WTC11 (cell line): ENCODE measurements around the gene IRF1. TPM values are rescaled to one million over a fixed set of nuclear protein-coding genes. Genes with fewer than 3 reads are reported as not detected.

Source experiments
- ATAC-seq: fragments of 200-7000 bp; cut with Tn5 transposase; 2 replicates; pipeline ENCODE4 v1.10.0; 2021; ENCODE audit warnings: mild to moderate bottlenecking, moderate library complexity
- CTCF ChIA-PET: fragments of 300-600 bp; sonication (Branson Sonifier 250); formaldehyde crosslinking; loops from one replicate; lab custom pipeline; 2021; ENCODE audit warnings: antibody characterized with exemption; lab: Charles Lee
- POLR2A ChIA-PET: fragments of 350-600 bp; sonication (Branson Sonifier 250); formaldehyde crosslinking; loops from one replicate; lab custom pipeline; 2021; ENCODE audit warnings: antibody characterized with exemption; lab: Charles Lee
- DNase-seq: peaks from one replicate; pipeline ENCODE4 v3.0.0; 2021; ENCODE audit warnings: low spot score
- H3K27ac Mint-ChIP-seq: 2 replicates; pipeline ENCODE4 v1.8.0; 2021; ENCODE audit warnings: mixed read lengths
- H3K27me3 Mint-ChIP-seq: 2 replicates; pipeline ENCODE4 v1.8.0; 2021; ENCODE audit warnings: low read depth, mild to moderate bottlenecking, moderate library complexity, mixed read lengths
- H3K36me3 Mint-ChIP-seq: 2 replicates; pipeline ENCODE4 v1.8.0; 2021; ENCODE audit warnings: mixed read lengths
- H3K4me1 Mint-ChIP-seq: 2 replicates; pipeline ENCODE4 v1.8.0; 2022; ENCODE audit warnings: mixed read lengths
- H3K4me3 Mint-ChIP-seq: 2 replicates; pipeline ENCODE4 v1.8.0; 2021; ENCODE audit warnings: mild to moderate bottlenecking, moderate library complexity, mixed read lengths
- H3K9me3 Mint-ChIP-seq: 2 replicates; pipeline ENCODE4 v1.8.0; 2021; ENCODE audit warnings: mixed read lengths
- FOXK1 ChIP-seq: sonication (generic); formaldehyde crosslinking; IDR thresholded peaks from 2 replicates; pipeline ENCODE4 v1.8.0; 2022; ENCODE audit warnings: mild to moderate bottlenecking, moderate library complexity, missing genetic modification reagents
- FOXP4 ChIP-seq: sonication (generic); formaldehyde crosslinking; IDR thresholded peaks from 2 replicates; pipeline ENCODE4 v1.8.0; 2022; ENCODE audit warnings: mild to moderate bottlenecking, missing genetic modification reagents
- HMGA2 ChIP-seq: fragments of 250-450 bp; sonication (Bioruptor Pico); IDR thresholded peaks from 2 replicates; pipeline ENCODE4 v1.4.0; 2021; ENCODE audit warnings: mild to moderate bottlenecking, moderate library complexity
- IRF2 ChIP-seq: sonication (generic); formaldehyde crosslinking; IDR thresholded peaks from 2 replicates; pipeline ENCODE4 v1.8.0; 2022; ENCODE audit warnings: low read depth, missing genetic modification reagents, borderline replicate concordance
- NFYB ChIP-seq: sonication (generic); formaldehyde crosslinking; conservative IDR thresholded peaks from 2 replicates; pipeline ENCODE4 v1.8.0; 2022; ENCODE audit warnings: low read depth, missing genetic modification reagents
- NR3C1 ChIP-seq: sonication (generic); formaldehyde crosslinking; conservative IDR thresholded peaks from 2 replicates; pipeline ENCODE4 v1.8.1; 2023; ENCODE audit warnings: low read depth, mild to moderate bottlenecking, missing genetic modification reagents
- SOX15 ChIP-seq: fragments of 250-450 bp; sonication (Bioruptor Pico); IDR thresholded peaks from 2 replicates; pipeline ENCODE4 v1.9.0; 2021; ENCODE audit warnings: mild to moderate bottlenecking
- TP53 ChIP-seq: sonication (generic); formaldehyde crosslinking; IDR thresholded peaks from 2 replicates; pipeline ENCODE4 v1.8.1; 2023; ENCODE audit warnings: mild to moderate bottlenecking, missing genetic modification reagents
- USF2 ChIP-seq: sonication (generic); formaldehyde crosslinking; IDR thresholded peaks from 2 replicates; pipeline ENCODE4 v1.8.1; 2023; ENCODE audit warnings: mild to moderate bottlenecking, missing genetic modification reagents, moderate library complexity
- ZNF138 ChIP-seq: sonication (generic); formaldehyde crosslinking; conservative IDR thresholded peaks from 2 replicates; pipeline ENCODE4 v1.8.1; 2022; ENCODE audit warnings: mild to moderate bottlenecking, moderate library complexity, missing genetic modification reagents
- ZNF232 ChIP-seq: sonication (generic); formaldehyde crosslinking; IDR thresholded peaks from 2 replicates; pipeline ENCODE4 v1.8.0; 2022; ENCODE audit warnings: mild to moderate bottlenecking, missing genetic modification reagents
- ZNF423 ChIP-seq: fragments of 250-450 bp; sonication (Bioruptor Pico); IDR thresholded peaks from 2 replicates; pipeline ENCODE4 v2.1.2; 2022; ENCODE audit warnings: mild to moderate bottlenecking, moderate library complexity
- ZNF671 ChIP-seq: fragments of 250-450 bp; sonication (Bioruptor Pico); IDR thresholded peaks from 2 replicates; pipeline ENCODE4 v1.8.0; 2021; ENCODE audit warnings: mild to moderate bottlenecking
- total RNA-seq: library from RNA; stranded (reverse); gene quantifications from 3 replicates; pipeline ENCODE4 v1.2.3, GENCODE V29; 2021
- TF ChIP-seq, protein P1 (sequence below): sonication (generic); formaldehyde crosslinking; IDR thresholded peaks from 2 replicates; pipeline ENCODE4 v1.8.1; 2022; ENCODE audit warnings: missing genetic modification reagents, borderline replicate concordance
- TF ChIP-seq, protein P2 (sequence below): sonication (generic); formaldehyde crosslinking; IDR thresholded peaks from 2 replicates; pipeline ENCODE4 v1.8.1; 2023; ENCODE audit warnings: mild to moderate bottlenecking, missing genetic modification reagents

IRF1 gene
- total RNA-seq, 1 experiment from 2014 or later, result 8.8 TPM

- H3K36me3 Mint-ChIP-seq, result no peaks in the 10 kb centered on the region
Observed at GRCh38 chr5:132458651-132459030, 31.9 kb downstream of the IRF1 start.

DNA sequence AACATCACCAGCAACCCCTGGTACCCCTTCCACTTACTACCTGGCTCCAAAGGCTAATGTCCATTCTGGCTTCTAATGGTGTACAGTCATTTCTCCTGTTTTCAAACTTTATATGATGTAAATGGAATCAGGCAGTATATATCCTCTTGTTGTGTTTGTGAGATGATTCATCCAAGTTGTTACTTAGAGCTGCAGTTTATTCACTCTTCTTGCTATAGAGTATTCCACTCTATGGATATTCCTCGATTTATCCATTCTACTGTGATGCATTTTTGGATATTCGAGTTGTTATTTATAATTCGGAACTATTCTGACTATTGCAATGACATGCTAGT lies 32.4 kb downstream of the IRF1 start:
- H3K27me3 Mint-ChIP-seq, result peaks cover 2% of the 10 kb centered on the region; the same call in 1 of the 2 replicates
- DNase-seq, result no peak
- no peaks in the 10 kb centered on the region for H3K36me3 Mint-ChIP-seq
- no peak overlapping the region for H3K4me3 Mint-ChIP-seq
- no peaks in the 10 kb centered on the region for H3K9me3 Mint-ChIP-seq
- H3K27ac Mint-ChIP-seq, result no peak overlapping the region
- POLR2A ChIA-PET, result interaction anchor here (0.6 kb wide), 1 partner anchor 9 kb away, joined by 3 read pairs; no protein-coding TSS in a partner anchor
- no peak for ATAC-seq
- CTCF ChIA-PET, result interaction anchor here (0.6 to 2.1 kb wide), 3 partner anchors 31 to 220 kb away, joined by 4 to 9 read pairs (median 5); no protein-coding TSS in a partner anchor
- H3K4me1 Mint-ChIP-seq, result peaks cover 26% of the 10 kb centered on the region
- TF ChIP-seq SOX15 (CRISPR knock-in tag) (no peak), FOXK1 (CRISPR knock-in tag) (no peak), NFYB (no peak), USF2 (no peak), TP53 (CRISPR knock-in tag) (no peak), IRF2 (CRISPR knock-in tag) (no peak), ZNF423 (no peak), HMGA2 (CRISPR knock-in tag) (no peak), ZNF232 (CRISPR knock-in tag) (no peak), ZNF671 (no peak), ZNF138 (CRISPR knock-in tag) (no peak), NR3C1 (CRISPR knock-in tag) (no peak)
- TF ChIP-seq, protein P1, sequence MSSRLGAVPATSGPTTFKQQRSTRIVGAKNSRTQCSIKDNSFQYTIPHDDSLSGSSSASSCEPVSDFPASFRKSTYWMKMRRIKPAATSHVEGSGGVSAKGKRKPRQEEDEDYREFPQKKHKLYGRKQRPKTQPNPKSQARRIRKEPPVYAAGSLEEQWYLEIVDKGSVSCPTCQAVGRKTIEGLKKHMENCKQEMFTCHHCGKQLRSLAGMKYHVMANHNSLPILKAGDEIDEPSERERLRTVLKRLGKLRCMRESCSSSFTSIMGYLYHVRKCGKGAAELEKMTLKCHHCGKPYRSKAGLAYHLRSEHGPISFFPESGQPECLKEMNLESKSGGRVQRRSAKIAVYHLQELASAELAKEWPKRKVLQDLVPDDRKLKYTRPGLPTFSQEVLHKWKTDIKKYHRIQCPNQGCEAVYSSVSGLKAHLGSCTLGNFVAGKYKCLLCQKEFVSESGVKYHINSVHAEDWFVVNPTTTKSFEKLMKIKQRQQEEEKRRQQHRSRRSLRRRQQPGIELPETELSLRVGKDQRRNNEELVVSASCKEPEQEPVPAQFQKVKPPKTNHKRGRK (CRISPR knock-in tag), result no peak
- TF ChIP-seq, protein P2, sequence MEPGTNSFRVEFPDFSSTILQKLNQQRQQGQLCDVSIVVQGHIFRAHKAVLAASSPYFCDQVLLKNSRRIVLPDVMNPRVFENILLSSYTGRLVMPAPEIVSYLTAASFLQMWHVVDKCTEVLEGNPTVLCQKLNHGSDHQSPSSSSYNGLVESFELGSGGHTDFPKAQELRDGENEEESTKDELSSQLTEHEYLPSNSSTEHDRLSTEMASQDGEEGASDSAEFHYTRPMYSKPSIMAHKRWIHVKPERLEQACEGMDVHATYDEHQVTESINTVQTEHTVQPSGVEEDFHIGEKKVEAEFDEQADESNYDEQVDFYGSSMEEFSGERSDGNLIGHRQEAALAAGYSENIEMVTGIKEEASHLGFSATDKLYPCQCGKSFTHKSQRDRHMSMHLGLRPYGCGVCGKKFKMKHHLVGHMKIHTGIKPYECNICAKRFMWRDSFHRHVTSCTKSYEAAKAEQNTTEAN (CRISPR knock-in tag), result no peak

More at GRCh38 chr5:132458651-132459030, 31.9 kb downstream of the IRF1 start:
- ChIA-PET CTCF (interaction anchor here (0.6 to 2.1 kb wide), 5 partner anchors 13 to 220 kb away, joined by 3 to 9 read pairs (median 4); no protein-coding TSS in a partner anchor), POLR2A (interaction anchor here (0.6 kb wide), 1 partner anchor 8 kb away, joined by 3 read pairs; no protein-coding TSS in a partner anchor)
- Mint-ChIP-seq H3K27me3 (peaks cover 2% of the 10 kb centered on the region; the same call in 1 of the 2 replicates), H3K4me1 (peaks cover 31% of the 10 kb centered on the region), H3K4me3 (no peak overlapping the region), H3K27ac (no peak overlapping the region), H3K9me3 (no peaks in the 10 kb centered on the region)
- ATAC-seq (no peak), DNase-seq (no peak)
- TF ChIP-seq, protein P2 (CRISPR knock-in tag), result no peak
- TF ChIP-seq FOXP4 (CRISPR knock-in tag), result no peak
